DMS153 treated with DMSO at 0.1 percent for 48 hours (cell line): ENCODE data around the gene OR2G6.
"Not testable (repeated sequence)": the region's sequence is repeated elsewhere in the genome, so short reads cannot be mapped to it uniquely, and the experiment has no call there.

Source experiments
- DNase-seq: peaks from one replicate; lab custom pipeline; 2025; ENCODE audit not compliant: unreplicated experiment; lab: John Stamatoyannopoulos, UW

Gene OR2G6

DNA sequence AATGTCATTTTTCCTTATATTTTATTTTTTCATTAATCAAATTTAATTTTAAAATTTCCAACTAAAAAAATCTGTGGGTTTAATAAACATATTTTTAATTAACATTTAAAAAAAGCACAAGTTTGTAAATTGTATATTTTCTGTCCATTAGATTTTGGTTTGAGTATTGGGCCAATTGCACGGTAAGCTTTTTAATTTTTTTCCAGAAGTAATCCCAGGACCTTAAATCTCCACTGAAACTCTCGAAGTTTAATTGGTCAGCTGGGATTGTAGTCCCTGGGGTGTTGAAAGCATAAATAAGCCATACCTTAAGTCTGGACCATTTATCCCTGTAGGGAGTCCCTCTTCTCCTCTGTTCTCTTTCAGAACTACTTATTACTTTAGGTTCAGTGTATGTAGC is at the start of gene OR2G6:
Gene OR2G6 (plus strand): TSS at position 301 of the 400 bp plus-strand sequence. CDS start 13,574 bp downstream, outside the sequence.
- not testable (repeated sequence) for DNase-seq

- not testable (repeated sequence) for DNase-seq
These were observed 48.8 kb upstream of the OR2G6 start for GRCh38 chr1:248459117-248459516.

- DNase-seq, result no peak
These were observed 36.7 kb upstream of the OR2G6 start for GRCh38 chr1:248471154-248471553.

GRCh38 chr1:248472111-248472510 is 35.8 kb upstream of the OR2G6 start:
- not testable (repeated sequence) for DNase-seq

- DNase-seq, result not testable (repeated sequence)
These were observed 34.8 kb upstream of the OR2G6 start, which contains the start of gene OR2T3 for GRCh38 chr1:248473051-248473450. OR2T3 (plus strand) TSS chr1:248473351; CDS start chr1:248473351, 0 bp downstream.

DNA sequence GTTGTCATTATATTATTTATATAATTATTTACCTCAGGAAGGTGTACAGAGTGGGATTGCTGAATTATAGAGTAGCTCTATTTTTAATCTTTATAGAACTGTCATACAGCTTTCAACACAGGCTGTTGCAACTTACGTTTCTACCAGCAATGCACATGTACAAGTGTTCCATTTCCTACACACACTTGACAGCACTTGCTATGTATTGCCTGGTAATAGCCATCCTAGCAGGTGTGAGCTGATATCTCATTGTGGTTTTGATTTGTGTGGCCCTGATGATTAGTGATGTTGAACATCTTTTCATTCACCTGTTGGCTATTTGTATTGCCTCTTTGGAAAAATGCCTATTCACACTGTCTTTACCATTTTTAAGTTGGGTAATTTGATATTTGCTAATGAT is 32.2 kb upstream of the OR2G6 start:
- not testable (repeated sequence) for DNase-seq

GRCh38 chr1:248481686-248482579 is 25.9 kb upstream of the OR2G6 start:
- not testable (repeated sequence) for DNase-seq

- not testable (repeated sequence) for DNase-seq
These were observed 19.6 kb upstream of the OR2G6 start, which contains the start of gene OR2T5 for GRCh38 chr1:248488289-248488688. OR2T5 (plus strand) TSS chr1:248488589; CDS start chr1:248488589, 0 bp downstream.

DNA sequence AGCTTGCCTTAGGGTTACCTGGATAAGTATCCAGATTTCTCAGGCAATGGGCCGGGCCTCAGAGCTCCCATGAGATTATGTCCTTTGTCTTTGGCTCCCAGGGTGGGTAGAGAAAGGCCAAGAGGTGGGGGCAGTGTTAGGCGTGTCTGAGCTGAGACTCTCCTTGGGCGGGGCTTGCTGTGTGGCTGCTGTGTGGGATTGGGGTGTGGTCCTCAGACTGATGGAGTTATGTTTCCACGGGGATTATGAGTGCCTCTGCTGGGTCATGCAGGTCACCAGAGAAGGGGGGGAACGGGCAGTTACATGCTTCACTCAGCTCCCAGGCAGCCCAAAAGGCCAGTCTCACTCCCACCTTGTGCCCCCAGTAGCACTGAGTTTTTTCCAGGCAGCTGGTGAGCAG is 11.2 kb upstream of the OR2G6 start:
- not testable (repeated sequence) for DNase-seq

GRCh38 chr1:248500305-248501035 is 7.4 kb upstream of the OR2G6 start:
- not testable (repeated sequence) for DNase-seq

- not testable (repeated sequence) for DNase-seq
These were observed 2.3 kb downstream of the OR2G6 start for GRCh38 chr1:248510217-248510616.

GRCh38 chr1:248521856-248522255 is 14.0 kb downstream of the OR2G6 start:
- DNase-seq, result no peak

GRCh38 chr1:248537449-248537848 is 29.6 kb downstream of the OR2G6 start:
- not testable (repeated sequence) for DNase-seq

GRCh38 chr1:248547383-248547782 is 39.5 kb downstream of the OR2G6 start:
- DNase-seq, result not testable (repeated sequence)

DNA sequence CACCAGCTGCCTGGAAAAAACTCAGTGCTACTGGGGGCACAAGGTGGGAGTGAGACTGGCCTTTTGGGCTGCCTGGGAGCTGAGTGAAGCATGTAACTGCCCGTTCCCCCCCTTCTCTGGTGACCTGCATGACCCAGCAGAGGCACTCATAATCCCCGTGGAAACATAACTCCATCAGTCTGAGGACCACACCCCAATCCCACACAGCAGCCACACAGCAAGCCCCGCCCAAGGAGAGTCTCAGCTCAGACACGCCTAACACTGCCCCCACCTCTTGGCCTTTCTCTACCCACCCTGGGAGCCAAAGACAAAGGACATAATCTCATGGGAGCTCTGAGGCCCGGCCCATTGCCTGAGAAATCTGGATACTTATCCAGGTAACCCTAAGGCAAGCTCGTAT is 43.2 kb downstream of the OR2G6 start:
- DNase-seq, result not testable (repeated sequence)

DNA sequence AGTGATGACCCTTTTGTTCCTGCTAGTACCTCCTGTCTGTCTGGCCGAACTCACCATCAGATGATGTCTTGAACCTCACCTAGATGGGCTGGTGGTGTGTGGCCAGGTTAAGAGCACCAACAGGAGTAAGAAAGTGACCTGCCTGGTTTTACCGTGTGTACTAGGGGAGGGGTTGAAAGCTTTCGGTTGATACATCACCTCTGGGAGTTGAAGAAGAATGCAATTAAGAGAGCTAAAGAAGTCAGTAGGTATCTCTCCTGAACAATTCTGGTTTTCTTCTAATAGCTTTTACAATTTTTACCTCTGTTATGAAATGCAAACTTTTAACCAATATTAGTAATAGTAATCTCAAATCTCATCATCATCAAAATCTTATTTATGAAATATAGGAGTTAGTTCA is 54.8 kb downstream of the OR2G6 start, which contains the start of gene OR2T29:
Gene OR2T29 (minus strand): TSS at position 101 of the 400 bp plus-strand sequence. CDS start 3,281 bp downstream, outside the sequence.
- DNase-seq, result not testable (repeated sequence)

- not testable (repeated sequence) for DNase-seq
These were observed 57.9 kb downstream of the OR2G6 start for GRCh38 chr1:248565530-248566373.

- DNase-seq, result not testable (repeated sequence)
These were observed 61.2 kb downstream of the OR2G6 start for GRCh38 chr1:248569049-248569448.

DNA sequence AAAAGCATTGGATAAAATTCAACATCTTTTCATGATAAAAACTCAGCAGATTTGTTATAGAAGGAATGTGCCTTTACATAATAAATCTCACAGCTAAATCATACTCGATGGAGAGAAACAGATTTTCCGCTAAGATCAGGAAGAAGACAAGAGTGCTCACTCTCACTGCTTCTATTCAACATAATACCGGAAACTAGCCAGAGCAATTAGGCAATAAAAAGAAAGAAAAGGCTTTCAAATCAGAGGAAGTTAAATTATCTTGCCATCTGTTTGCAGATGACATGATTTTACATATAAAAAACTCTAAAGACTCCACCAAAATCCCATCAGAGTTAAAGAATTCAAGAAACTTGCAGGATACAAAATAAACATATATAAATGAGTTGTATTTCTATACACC is 62.9 kb downstream of the OR2G6 start:
- DNase-seq, result peak; percentile 6

GRCh38 chr1:248572049-248572448 is 64.2 kb downstream of the OR2G6 start:
- DNase-seq, result not testable (repeated sequence)
